ENCODE results near the gene PHOX2B.

PHOX2B gene

GRCh38 chr4:41709844-41710481 lies 38.6 kb downstream of the PHOX2B start:
- no peak for DNase-seq

- no peak for DNase-seq
Measured at GRCh38 chr4:41703785-41704184, 44.7 kb downstream of the PHOX2B start.

GRCh38 chr4:41702770-41703169 lies 45.8 kb downstream of the PHOX2B start:
- DNase-seq = no peak

- no peak for DNase-seq
Measured at GRCh38 chr4:41701983-41702382, 46.5 kb downstream of the PHOX2B start.

GRCh38 chr4:41696763-41697162 lies 51.8 kb downstream of the PHOX2B start:
- DNase-seq = no peak

GRCh38 chr4:41696131-41696530 lies 52.4 kb downstream of the PHOX2B start:
- no peak for DNase-seq
